HepG2 (cell line): Measurements from ENCODE around the gene SPTY2D1. TPM values are rescaled to one million over a fixed set of nuclear protein-coding genes. Genes with fewer than 3 reads are reported as not detected.
A peak's percentile ranks its signal among the peaks of the same experiment; 100 is the strongest.

ENCODE experiments used
- MEIS1 ChIP-seq: sonication (generic); formaldehyde crosslinking; IDR thresholded peaks from 2 replicates; pipeline ENCODE4 v1.9.0; 2021; ENCODE audit warnings: mild to moderate bottlenecking, missing genetic modification reagents, moderate library complexity, borderline replicate concordance
- PHF5A ChIP-seq: IDR thresholded peaks from one replicate; pipeline ENCODE4 v1.6.1; 2018; ENCODE audit warnings: low read depth, missing genetic modification reagents; ENCODE audit not compliant: unreplicated experiment
- PHF8 ChIP-seq: sonication (generic); formaldehyde crosslinking; IDR thresholded peaks from 2 replicates; pipeline ENCODE4 v1.5.0; 2020; ENCODE audit warnings: missing genetic modification reagents
- ZFP36L2 ChIP-seq: sonication (generic); formaldehyde crosslinking; IDR thresholded peaks from 2 replicates; pipeline ENCODE4 v1.4.0; 2020; ENCODE audit warnings: missing genetic modification reagents
- ZMYM4 ChIP-seq: sonication (generic); formaldehyde crosslinking; IDR thresholded peaks from 2 replicates; pipeline ENCODE4 v1.8.1; 2023; ENCODE audit warnings: mild to moderate bottlenecking, missing genetic modification reagents
- ZNF335 ChIP-seq: sonication (generic); formaldehyde crosslinking; IDR thresholded peaks from 2 replicates; pipeline ENCODE4 v1.4.0; 2020; ENCODE audit warnings: missing genetic modification reagents
- ZNF768 ChIP-seq: sonication (generic); formaldehyde crosslinking; IDR thresholded peaks from 2 replicates; pipeline ENCODE4 v1.4.0; 2020; ENCODE audit warnings: missing genetic modification reagents
- polyA plus RNA-seq, 8 experiments: library from polyadenylated mRNA; depleted of rRNA in 3 of 8; stranded (reverse) in 7 of 8; unstranded in 1 of 8; fragments of >200 nt; fragmentation: Illumina TruSeq in 4 of 8; extraction: Trizol in 4 of 8; gene quantifications; 2 replicates each; pipeline versions ENCODE4 v1.2.1 to v1.2.3, GENCODE V29; 2011 to 2016; ENCODE audit warnings: low read depth in 4 of 8, missing spikeins in 1 of 8, mixed read lengths in 1 of 8; ENCODE audit not compliant: insufficient read depth in 1 of 8
- total RNA-seq, 5 experiments: library from RNA; depleted of rRNA; stranded (reverse); fragments of >200 nt; fragmentation: Illumina TruSeq; extraction: Trizol; gene quantifications; 2 replicates each; pipeline ENCODE4 v1.2.3, GENCODE V29; 2016; ENCODE audit warnings: low read depth in 1 of 5
- TF ChIP-seq, protein P1 (sequence below): sonication (generic); formaldehyde crosslinking; IDR thresholded peaks from 2 replicates; pipeline ENCODE4 v1.4.0; 2020; ENCODE audit warnings: mild to moderate bottlenecking, missing genetic modification reagents
- TF ChIP-seq, protein P2 (sequence below): IDR thresholded peaks from 2 replicates; pipeline ENCODE4 v1.6.1; 2012; ENCODE audit warnings: low read length, improper control_type of control experiment
- TF ChIP-seq, protein P3 (sequence below): sonication (generic); formaldehyde crosslinking; IDR thresholded peaks from 2 replicates; pipeline ENCODE4 v1.4.0; 2020; ENCODE audit warnings: mild to moderate bottlenecking, missing genetic modification reagents
- TF ChIP-seq, protein P4 (sequence below): IDR thresholded peaks from 2 replicates; pipeline ENCODE4 v1.6.1; 2018; ENCODE audit warnings: missing genetic modification reagents
- TF ChIP-seq, protein P5 (sequence below): sonication (generic); formaldehyde crosslinking; IDR thresholded peaks from 2 replicates; pipeline ENCODE4 v1.4.0; 2020; ENCODE audit warnings: missing genetic modification reagents

Gene SPTY2D1
- total and polyA plus RNA-seq, 2 of the 13 experiments (the other 11 are each of a cell fraction or from before 2014, with no cell fraction given) = 6.9 to 14.8 TPM

DNA sequence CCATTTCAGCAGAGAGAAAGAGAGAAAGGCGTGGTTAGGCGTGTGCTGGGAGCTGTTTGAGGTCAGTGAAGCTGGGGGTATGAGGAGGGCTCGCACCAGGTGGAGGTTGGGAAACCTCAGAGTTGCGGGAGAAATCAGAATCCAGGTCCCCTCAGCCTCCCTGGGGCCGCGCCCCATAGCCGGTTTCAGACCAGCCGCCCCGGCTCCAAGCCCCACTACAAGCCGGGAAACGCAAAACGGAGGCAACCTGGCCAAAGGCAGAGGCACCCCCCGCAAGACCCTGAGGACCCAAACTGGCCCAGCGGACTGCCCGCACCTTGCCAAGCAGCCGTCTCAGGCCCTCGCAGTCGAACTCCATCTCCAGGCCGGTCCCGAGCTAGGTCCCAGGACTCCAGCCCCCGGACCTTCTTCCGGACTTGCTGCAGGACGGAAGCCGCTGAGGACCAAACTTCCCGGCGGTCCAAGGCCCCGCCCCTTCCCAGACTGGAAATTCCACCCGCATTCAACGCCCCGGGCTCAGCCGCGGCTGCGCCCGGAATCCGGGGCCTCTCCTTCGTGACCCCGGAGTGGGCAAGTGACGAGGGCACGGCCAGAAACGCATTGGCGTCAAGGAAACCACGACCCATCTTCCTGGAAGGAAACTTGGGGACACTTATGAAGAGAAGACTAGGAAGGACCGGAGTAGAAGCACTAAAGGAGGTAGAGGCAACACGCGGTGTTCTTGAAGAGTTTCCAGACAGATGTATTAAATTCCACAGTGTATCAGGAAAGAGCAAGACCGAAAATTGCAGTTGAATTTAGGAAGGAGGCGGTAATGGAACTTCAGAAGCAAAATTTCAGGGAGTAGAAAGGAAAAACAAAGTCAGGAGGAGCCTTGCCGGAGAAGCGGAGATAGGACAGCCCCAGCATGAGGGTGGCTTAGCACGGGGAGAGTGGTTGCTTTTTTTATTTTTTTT is 45.6 kb downstream of the SPTY2D1 start, which contains the start of gene UEVLD (continued):
- TF ChIP-seq, protein P1, sequence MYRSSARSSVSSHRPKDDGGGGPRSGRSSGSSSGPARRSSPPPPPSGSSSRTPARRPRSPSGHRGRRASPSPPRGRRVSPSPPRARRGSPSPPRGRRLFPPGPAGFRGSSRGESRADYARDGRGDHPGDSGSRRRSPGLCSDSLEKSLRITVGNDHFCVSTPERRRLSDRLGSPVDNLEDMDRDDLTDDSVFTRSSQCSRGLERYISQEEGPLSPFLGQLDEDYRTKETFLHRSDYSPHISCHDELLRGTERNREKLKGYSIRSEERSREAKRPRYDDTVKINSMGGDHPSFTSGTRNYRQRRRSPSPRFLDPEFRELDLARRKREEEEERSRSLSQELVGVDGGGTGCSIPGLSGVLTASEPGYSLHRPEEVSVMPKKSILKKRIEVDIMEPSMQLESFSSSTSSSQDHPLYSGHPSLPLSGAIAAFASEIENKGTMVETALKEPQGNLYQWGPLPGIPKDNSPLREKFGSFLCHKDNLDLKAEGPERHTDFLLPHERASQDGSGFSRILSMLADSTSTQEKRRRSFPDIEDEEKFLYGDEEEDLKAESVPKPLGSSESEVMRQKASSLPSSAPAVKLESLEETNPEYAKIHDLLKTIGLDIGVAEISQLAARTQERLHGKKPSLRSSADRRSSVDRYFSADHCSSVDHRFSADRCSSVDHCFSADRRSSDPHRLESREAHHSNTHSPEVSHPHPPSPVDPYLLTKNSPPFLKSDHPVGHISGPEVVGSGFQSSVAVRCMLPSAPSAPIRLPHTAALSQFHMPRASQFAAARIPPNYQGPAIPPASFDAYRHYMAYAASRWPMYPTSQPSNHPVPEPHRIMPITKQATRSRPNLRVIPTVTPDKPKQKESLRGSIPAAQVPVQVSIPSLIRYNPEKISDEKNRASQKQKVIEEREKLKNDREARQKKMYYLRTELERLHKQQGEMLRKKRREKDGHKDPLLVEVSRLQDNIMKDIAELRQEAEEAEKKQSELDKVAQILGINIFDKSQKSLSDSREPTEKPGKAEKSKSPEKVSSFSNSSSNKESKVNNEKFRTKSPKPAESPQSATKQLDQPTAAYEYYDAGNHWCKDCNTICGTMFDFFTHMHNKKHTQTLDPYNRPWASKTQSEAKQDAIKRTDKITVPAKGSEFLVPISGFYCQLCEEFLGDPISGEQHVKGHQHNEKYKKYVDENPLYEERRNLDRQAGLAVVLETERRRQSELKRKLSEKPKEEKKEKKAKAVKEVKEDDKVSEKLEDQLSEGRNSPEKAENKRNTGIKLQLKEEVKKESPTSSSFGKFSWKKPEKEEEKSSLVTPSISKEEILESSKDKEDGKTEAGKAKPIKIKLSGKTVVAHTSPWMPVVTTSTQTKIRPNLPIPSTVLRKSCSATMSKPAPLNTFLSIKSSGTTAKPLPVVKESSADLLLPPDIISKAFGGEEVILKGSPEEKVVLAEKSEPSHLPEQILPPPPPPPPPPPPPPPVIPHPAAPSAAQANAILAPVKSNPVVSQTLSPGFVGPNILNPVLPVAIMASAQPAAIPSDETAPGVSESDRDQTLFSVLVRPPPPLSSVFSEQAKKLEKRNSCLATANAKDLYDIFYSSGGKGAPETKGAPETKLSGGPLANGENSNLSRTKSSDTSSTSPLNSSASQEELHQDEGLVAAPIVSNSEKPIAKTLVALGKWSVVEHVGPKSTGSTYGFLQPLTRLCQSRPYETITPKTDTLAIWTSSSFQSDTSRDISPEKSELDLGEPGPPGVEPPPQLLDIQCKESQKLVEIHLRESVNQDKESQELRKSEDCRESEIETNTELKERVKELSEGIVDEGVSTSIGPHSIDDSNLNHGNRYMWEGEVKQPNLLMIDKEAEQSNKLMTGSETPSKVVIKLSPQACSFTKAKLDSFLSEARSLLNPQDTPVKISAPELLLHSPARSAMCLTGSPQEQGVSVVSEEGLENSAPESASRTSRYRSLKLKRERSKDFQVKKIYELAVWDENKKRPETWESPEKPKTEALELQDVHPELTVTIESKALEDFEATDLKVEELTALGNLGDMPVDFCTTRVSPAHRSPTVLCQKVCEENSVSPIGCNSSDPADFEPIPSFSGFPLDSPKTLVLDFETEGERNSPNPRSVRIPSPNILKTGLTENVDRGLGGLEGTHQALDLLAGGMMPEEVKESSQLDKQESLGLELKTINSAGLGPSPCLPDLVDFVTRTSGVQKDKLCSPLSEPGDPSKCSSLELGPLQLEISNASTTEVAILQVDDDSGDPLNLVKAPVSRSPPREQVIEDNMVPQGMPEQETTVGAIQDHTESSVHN = peak; percentile 39; the same call in 1 of the 2 replicates
- TF ChIP-seq, protein P2, sequence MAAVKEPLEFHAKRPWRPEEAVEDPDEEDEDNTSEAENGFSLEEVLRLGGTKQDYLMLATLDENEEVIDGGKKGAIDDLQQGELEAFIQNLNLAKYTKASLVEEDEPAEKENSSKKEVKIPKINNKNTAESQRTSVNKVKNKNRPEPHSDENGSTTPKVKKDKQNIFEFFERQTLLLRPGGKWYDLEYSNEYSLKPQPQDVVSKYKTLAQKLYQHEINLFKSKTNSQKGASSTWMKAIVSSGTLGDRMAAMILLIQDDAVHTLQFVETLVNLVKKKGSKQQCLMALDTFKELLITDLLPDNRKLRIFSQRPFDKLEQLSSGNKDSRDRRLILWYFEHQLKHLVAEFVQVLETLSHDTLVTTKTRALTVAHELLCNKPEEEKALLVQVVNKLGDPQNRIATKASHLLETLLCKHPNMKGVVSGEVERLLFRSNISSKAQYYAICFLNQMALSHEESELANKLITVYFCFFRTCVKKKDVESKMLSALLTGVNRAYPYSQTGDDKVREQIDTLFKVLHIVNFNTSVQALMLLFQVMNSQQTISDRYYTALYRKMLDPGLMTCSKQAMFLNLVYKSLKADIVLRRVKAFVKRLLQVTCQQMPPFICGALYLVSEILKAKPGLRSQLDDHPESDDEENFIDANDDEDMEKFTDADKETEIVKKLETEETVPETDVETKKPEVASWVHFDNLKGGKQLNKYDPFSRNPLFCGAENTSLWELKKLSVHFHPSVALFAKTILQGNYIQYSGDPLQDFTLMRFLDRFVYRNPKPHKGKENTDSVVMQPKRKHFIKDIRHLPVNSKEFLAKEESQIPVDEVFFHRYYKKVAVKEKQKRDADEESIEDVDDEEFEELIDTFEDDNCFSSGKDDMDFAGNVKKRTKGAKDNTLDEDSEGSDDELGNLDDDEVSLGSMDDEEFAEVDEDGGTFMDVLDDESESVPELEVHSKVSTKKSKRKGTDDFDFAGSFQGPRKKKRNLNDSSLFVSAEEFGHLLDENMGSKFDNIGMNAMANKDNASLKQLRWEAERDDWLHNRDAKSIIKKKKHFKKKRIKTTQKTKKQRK = no peak
- TF ChIP-seq ZMYM4 (CRISPR knock-in tag) = peak; percentile 94
- no peak for TF ChIP-seq PHF5A (CRISPR knock-in tag)
- TF ChIP-seq ZNF335 (CRISPR knock-in tag) = peak; percentile 80; the same call in 1 of the 2 replicates
- no peak; the same call in 1 of the 2 replicates for TF ChIP-seq ZFP36L2 (CRISPR knock-in tag)
- peak; percentile 85; the same call in 1 of the 2 replicates for TF ChIP-seq MEIS1 (CRISPR knock-in tag)
- TF ChIP-seq, protein P3, sequence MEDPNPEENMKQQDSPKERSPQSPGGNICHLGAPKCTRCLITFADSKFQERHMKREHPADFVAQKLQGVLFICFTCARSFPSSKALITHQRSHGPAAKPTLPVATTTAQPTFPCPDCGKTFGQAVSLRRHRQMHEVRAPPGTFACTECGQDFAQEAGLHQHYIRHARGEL (CRISPR knock-in tag) = no peak
- peak; percentile 90 for TF ChIP-seq PHF8 (CRISPR knock-in tag)
- peak; percentile 29; the same call in 1 of the 2 replicates for TF ChIP-seq ZNF768 (CRISPR knock-in tag)
- TF ChIP-seq, protein P4, sequence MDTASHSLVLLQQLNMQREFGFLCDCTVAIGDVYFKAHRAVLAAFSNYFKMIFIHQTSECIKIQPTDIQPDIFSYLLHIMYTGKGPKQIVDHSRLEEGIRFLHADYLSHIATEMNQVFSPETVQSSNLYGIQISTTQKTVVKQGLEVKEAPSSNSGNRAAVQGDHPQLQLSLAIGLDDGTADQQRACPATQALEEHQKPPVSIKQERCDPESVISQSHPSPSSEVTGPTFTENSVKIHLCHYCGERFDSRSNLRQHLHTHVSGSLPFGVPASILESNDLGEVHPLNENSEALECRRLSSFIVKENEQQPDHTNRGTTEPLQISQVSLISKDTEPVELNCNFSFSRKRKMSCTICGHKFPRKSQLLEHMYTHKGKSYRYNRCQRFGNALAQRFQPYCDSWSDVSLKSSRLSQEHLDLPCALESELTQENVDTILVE (CRISPR knock-in tag) = peak; percentile 81
- TF ChIP-seq, protein P5, sequence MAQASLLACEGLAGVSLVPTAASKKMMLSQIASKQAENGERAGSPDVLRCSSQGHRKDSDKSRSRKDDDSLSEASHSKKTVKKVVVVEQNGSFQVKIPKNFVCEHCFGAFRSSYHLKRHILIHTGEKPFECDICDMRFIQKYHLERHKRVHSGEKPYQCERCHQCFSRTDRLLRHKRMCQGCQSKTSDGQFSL (CRISPR knock-in tag) = 0 out of 2 replicates have a peak, but pooled peaks have one; percentile 2
